ENCODE measurements around the gene CHRNA5.

The CHRNA5 gene

DNA sequence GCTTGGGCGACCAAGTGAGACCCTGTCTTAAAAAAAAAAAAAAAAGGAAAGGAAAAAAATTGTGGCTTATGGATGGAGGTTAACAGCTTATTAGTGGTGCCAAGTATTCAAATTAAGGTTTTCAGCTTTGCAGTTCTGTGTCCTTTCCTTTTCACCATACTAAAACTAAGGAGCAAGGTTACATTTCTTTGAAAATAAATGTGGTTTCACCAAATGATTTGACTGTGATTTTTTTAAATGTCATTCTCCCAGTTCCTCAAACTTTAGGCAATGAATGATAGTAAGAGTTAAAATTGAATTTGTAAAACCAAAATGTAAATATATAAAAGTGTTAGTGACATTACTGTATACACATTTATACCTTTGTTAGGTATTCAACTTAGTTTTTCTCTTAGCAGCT, 9.6 kb downstream of the CHRNA5 start:
- H3K36me3 ChIP-seq (ENCODE audit: control insufficient read depth, insufficient read depth, low read length) = no peaks in the 10 kb centered on the region
- DNase-seq (ENCODE audit: extremely low read depth, insufficient read length) = no peak
- no peak overlapping the region for H3K4me3 ChIP-seq (replicated peaks; ENCODE audit: low read depth, low read length)
- no peaks in the 10 kb centered on the region for H3K27me3 ChIP-seq (replicated peaks; ENCODE audit: control insufficient read depth, insufficient read depth, low read length)
- TF ChIP-seq CTCF (IDR thresholded peaks at IDR 0.05; ENCODE audit: insufficient read depth, low read length, poor library complexity, severe bottlenecking) = no peak

GRCh38 chr15:78597583-78597982, 32.3 kb downstream of the CHRNA5 start:
- DNase-seq (ENCODE audit: extremely low read depth, insufficient read length) = no peak
- no peak for TF ChIP-seq CTCF (IDR thresholded peaks at IDR 0.05; ENCODE audit: insufficient read depth, low read length, poor library complexity, severe bottlenecking)
- no peaks in the 10 kb centered on the region for H3K27me3 ChIP-seq (replicated peaks; ENCODE audit: control insufficient read depth, insufficient read depth, low read length)
- H3K4me3 ChIP-seq (replicated peaks; ENCODE audit: low read depth, low read length) = no peak overlapping the region
- H3K36me3 ChIP-seq (ENCODE audit: control insufficient read depth, insufficient read depth, low read length) = no peaks in the 10 kb centered on the region

DNA sequence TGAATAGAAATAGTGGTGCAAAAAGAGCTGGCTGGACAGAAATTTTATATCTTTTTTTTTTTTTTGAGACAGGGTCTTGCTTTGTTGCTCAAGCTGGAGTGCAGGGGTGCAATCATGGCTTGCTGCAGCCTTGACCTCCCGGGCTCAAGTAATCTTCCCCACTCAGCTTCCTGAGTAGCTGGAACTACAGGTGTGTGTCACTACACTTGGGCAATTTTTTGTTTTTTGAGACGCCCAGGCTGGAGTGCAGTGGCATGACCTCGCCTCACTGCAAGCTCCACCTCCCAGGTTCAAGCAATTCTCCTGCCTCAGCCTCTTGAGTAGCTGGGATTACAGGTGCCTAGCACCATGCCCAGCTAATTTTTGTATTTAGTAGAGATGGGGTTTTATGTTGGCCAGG, 33.0 kb downstream of the CHRNA5 start:
- no peak for DNase-seq (ENCODE audit: extremely low read depth, insufficient read length)
- Histone ChIP-seq H3K4me3 (replicated peaks; ENCODE audit: low read depth, low read length) (no peak overlapping the region), H3K36me3 (ENCODE audit: control insufficient read depth, insufficient read depth, low read length) (no peaks in the 10 kb centered on the region), H3K27me3 (replicated peaks; ENCODE audit: control insufficient read depth, insufficient read depth, low read length) (no peaks in the 10 kb centered on the region)
- TF ChIP-seq CTCF (IDR thresholded peaks at IDR 0.05; ENCODE audit: insufficient read depth, low read length, poor library complexity, severe bottlenecking) = no peak

GRCh38 chr15:78599189-78599588, 33.9 kb downstream of the CHRNA5 start:
- H3K36me3 ChIP-seq (ENCODE audit: control insufficient read depth, insufficient read depth, low read length) = no peaks in the 10 kb centered on the region
- TF ChIP-seq CTCF (IDR thresholded peaks at IDR 0.05; ENCODE audit: insufficient read depth, low read length, poor library complexity, severe bottlenecking) = no peak
- no peaks in the 10 kb centered on the region for H3K27me3 ChIP-seq (replicated peaks; ENCODE audit: control insufficient read depth, insufficient read depth, low read length)
- H3K4me3 ChIP-seq (replicated peaks; ENCODE audit: low read depth, low read length) = no peak overlapping the region
- no peak for DNase-seq (ENCODE audit: extremely low read depth, insufficient read length)

GRCh38 chr15:78603467-78603866, 38.1 kb downstream of the CHRNA5 start:
- no peak for DNase-seq (ENCODE audit: extremely low read depth, insufficient read length)
- Histone ChIP-seq H3K36me3 (ENCODE audit: control insufficient read depth, insufficient read depth, low read length) (no peaks in the 10 kb centered on the region), H3K4me3 (replicated peaks; ENCODE audit: low read depth, low read length) (no peak overlapping the region), H3K27me3 (replicated peaks; ENCODE audit: control insufficient read depth, insufficient read depth, low read length) (no peaks in the 10 kb centered on the region)
- TF ChIP-seq CTCF (IDR thresholded peaks at IDR 0.05; ENCODE audit: insufficient read depth, low read length, poor library complexity, severe bottlenecking) = no peak

DNA sequence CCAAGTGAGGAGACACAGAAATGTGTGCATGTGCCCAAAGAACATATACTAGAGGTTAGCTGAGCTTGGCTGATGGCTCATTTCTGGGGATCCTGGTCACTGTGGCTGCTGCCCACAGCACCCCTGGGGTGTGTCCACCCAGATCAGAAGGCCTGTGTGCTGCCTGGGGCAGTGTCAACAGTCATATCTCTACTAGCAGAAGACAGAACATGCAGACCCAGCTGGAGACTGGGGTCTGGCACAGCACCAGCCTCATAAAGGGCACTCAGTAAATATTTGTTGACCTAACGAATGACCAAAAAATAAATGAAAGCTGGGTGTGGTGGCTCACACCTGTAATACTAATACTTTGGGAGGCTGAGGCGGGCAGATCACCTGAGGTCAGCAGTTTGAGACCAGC, 39.1 kb downstream of the CHRNA5 start:
- TF ChIP-seq CTCF (IDR thresholded peaks at IDR 0.05; ENCODE audit: insufficient read depth, low read length, poor library complexity, severe bottlenecking) = no peak
- Histone ChIP-seq H3K36me3 (ENCODE audit: control insufficient read depth, insufficient read depth, low read length) (no peaks in the 10 kb centered on the region), H3K4me3 (replicated peaks; ENCODE audit: low read depth, low read length) (no peak overlapping the region), H3K27me3 (replicated peaks; ENCODE audit: control insufficient read depth, insufficient read depth, low read length) (no peaks in the 10 kb centered on the region)
- DNase-seq (ENCODE audit: extremely low read depth, insufficient read length) = no peak
